Endodermal cell (in vitro differentiated cells): ENCODE data around the gene SEMA3B. TPM values are rescaled to one million over a fixed set of nuclear protein-coding genes. Genes with fewer than 3 reads are reported as not detected.

Source experiments
- DNase-seq: peaks from one replicate; pipeline ENCODE4 v3.0.0-alpha.2; 2017
- H3K27ac ChIP-seq: 2 replicates; pipeline ENCODE4 v1.5.1; 2013; ENCODE audit warnings: mild to moderate bottlenecking, low read depth, low read length, moderate library complexity
- H3K27me3 ChIP-seq: 2 replicates; pipeline ENCODE4 v1.6.1; 2013; ENCODE audit warnings: mild to moderate bottlenecking, low read length, moderate library complexity; ENCODE audit not compliant: insufficient read depth, control insufficient read depth, poor library complexity, severe bottlenecking
- H3K36me3 ChIP-seq: 2 replicates; pipeline ENCODE4 v1.7.0; 2013; ENCODE audit warnings: mild to moderate bottlenecking, low read length, moderate library complexity; ENCODE audit not compliant: control insufficient read depth, insufficient read depth
- H3K4me1 ChIP-seq: one replicate; pipeline ENCODE4 v1.7.0; 2013; ENCODE audit warnings: low read length; ENCODE audit not compliant: control insufficient read depth, insufficient read depth
- H3K4me3 ChIP-seq: 2 replicates; pipeline ENCODE4 v1.5.1; 2013; ENCODE audit warnings: mild to moderate bottlenecking, low read length, moderate library complexity
- H3K9ac ChIP-seq: 2 replicates; pipeline ENCODE4 v1.6.1; 2013; ENCODE audit warnings: mild to moderate bottlenecking, low read length, moderate library complexity; ENCODE audit not compliant: poor library complexity, severe bottlenecking; ENCODE audit errors: extremely low read depth
- H3K9me3 ChIP-seq: 2 replicates; pipeline ENCODE4 v1.6.1; 2013; ENCODE audit warnings: mild to moderate bottlenecking, low read length, moderate library complexity; ENCODE audit not compliant: control insufficient read depth
- H3K27ac Mint-ChIP-seq: 2 replicates; pipeline ENCODE4 v1.8.0; 2020; ENCODE audit warnings: mixed read lengths
- H3K27me3 Mint-ChIP-seq: 2 replicates; pipeline ENCODE4 v1.8.0; 2021; ENCODE audit warnings: mild to moderate bottlenecking, mixed read lengths; ENCODE audit not compliant: insufficient read depth
- H3K36me3 Mint-ChIP-seq: 2 replicates; pipeline ENCODE4 v1.8.0; 2020; ENCODE audit warnings: low read depth, mixed read lengths
- H3K4me1 Mint-ChIP-seq: 2 replicates; pipeline ENCODE4 v1.8.0; 2020; ENCODE audit warnings: mixed read lengths
- H3K4me3 Mint-ChIP-seq: 2 replicates; pipeline ENCODE4 v1.8.0; 2020; ENCODE audit warnings: mild to moderate bottlenecking, moderate library complexity, mixed read lengths
- H3K9me3 Mint-ChIP-seq: 2 replicates; pipeline ENCODE4 v1.8.0; 2020; ENCODE audit warnings: mild to moderate bottlenecking, mixed read lengths
- CTCF ChIP-seq: fragments of 200-600 bp; sonication (generic); conservative IDR thresholded peaks from 2 replicates; pipeline ENCODE4 v1.5.0; 2021; ENCODE audit warnings: antibody characterized with exemption, mild to moderate bottlenecking
- WGBS, 2 experiments: methylation state at CpG; one replicate each; pipeline versions ENCODE4 v1.1.5 to v1.1.7; 2013; ENCODE audit warnings: missing lambda C conversion rate in 2 of 2, mixed read lengths in 1 of 2; ENCODE audit not compliant: insufficient coverage in 1 of 2, insufficient read length in 1 of 2; 5-methylcytosine and 5-hydroxymethylcytosine counted together
- total RNA-seq, 2 donors: library from RNA; stranded (reverse); fragmentation: NEBNext Ultra II Directional in 1 of 2; extraction: Animal tissue kit (Norgen Biotek cat#: 25700) in 1 of 2; gene quantifications; 2 replicates in 1 of 2; 3 replicates in 1 of 2; pipeline ENCODE4 v1.2.1, GENCODE V29; 2021

Gene SEMA3B
- total RNA-seq, 2 donors from 2014 or later, result 6.5 to 10.3 TPM

GRCh38 chr3:50231581-50231980, 37.4 kb upstream of the SEMA3B start:
- Histone ChIP-seq H3K9ac (no peak overlapping the region), H3K27me3 (no peaks in the 10 kb centered on the region), H3K4me1 (no peaks in the 10 kb centered on the region), H3K27ac (no peak overlapping the region), H3K9me3 (no peaks in the 10 kb centered on the region), H3K36me3 (no peaks in the 10 kb centered on the region), H3K4me3 (no peak overlapping the region)
- Mint-ChIP-seq H3K4me1 (peaks cover 16% of the 10 kb centered on the region), H3K4me3 (no peak overlapping the region), H3K27ac (no peak overlapping the region), H3K27me3 (peaks cover 5% of the 10 kb centered on the region), H3K36me3 (no peaks in the 10 kb centered on the region), H3K9me3 (no peaks in the 10 kb centered on the region)
- no peak for TF ChIP-seq CTCF
- 73 to 76% methylated on average over 4 to 5 of the region's 5 CpGs for WGBS, 2 experiments
- no peak for DNase-seq

GRCh38 chr3:50232303-50232702, 36.6 kb upstream of the SEMA3B start:
- Histone ChIP-seq H3K36me3 (no peaks in the 10 kb centered on the region), H3K4me1 (no peaks in the 10 kb centered on the region), H3K27ac (no peak overlapping the region), H3K9me3 (no peaks in the 10 kb centered on the region), H3K27me3 (no peaks in the 10 kb centered on the region), H3K4me3 (no peak overlapping the region), H3K9ac (no peak overlapping the region)
- Mint-ChIP-seq H3K27me3 (no peaks in the 10 kb centered on the region), H3K4me1 (peaks cover 19% of the 10 kb centered on the region), H3K36me3 (no peaks in the 10 kb centered on the region), H3K4me3 (no peak overlapping the region), H3K9me3 (no peaks in the 10 kb centered on the region), H3K27ac (no peak overlapping the region)
- DNase-seq, result no peak
- 96 to 97% methylated on average over 3 of the region's 3 CpGs for WGBS, 2 experiments
- no peak for TF ChIP-seq CTCF

- no peaks in the 10 kb centered on the region for H3K9me3 Mint-ChIP-seq
- no peak for TF ChIP-seq CTCF
- Histone ChIP-seq H3K36me3 (no peaks in the 10 kb centered on the region), H3K9ac (no peak overlapping the region), H3K4me1 (peaks cover under 1% of the 10 kb centered on the region), H3K4me3 (no peak overlapping the region), H3K27me3 (no peaks in the 10 kb centered on the region), H3K27ac (peak overlapping the region; percentile 74), H3K9me3 (no peaks in the 10 kb centered on the region)
- no peak overlapping the region for H3K4me3 Mint-ChIP-seq
- DNase-seq, result no peak
- peaks cover 22% of the 10 kb centered on the region for H3K4me1 Mint-ChIP-seq
- H3K36me3 Mint-ChIP-seq, result no peaks in the 10 kb centered on the region
- peak overlapping the region; percentile 6 for H3K27ac Mint-ChIP-seq
- no peaks in the 10 kb centered on the region for H3K27me3 Mint-ChIP-seq
- 87 to 90% methylated on average over 2 to 4 of the region's 4 CpGs for WGBS, 2 experiments
Measured at GRCh38 chr3:50233176-50233575, 35.8 kb upstream of the SEMA3B start.
